ENCODE data around the gene GARRE1.

DNA sequence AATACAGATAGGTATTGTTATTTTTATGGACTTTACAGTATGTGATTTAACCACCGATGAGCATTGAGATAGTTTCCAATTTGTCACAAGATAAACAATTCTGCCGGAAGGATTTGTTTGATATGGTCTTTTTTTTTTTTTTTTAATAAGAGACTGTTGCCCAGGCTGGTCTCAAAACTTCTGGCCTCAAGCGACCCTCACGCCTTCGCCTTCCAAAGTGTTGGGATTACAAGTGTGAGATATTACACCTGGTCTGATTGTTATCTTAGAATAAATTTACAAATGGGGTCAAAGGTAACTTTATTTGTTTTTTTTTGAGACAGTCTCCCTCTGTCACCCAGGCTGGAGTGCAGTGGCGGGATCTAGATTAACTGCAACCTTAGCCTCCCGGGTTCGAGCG, 1.2 kb downstream of the GARRE1 start:
- TF ChIP-seq EZH2 (IDR thresholded peaks at IDR 0.05) (no peak), POLR2AphosphoS5 (IDR thresholded peaks at IDR 0.05; ENCODE audit: borderline replicate concordance, low read depth, low read length) (no peak), FOXP2 (optimal IDR thresholded peaks at IDR 0.05; ENCODE audit: control extremely low read depth, extremely low read length, insufficient read depth) (no peak)
